Fibroblast of lung (primary cell): ENCODE results near the gene PRRT2. TPM values are rescaled to one million over a fixed set of nuclear protein-coding genes. Genes with fewer than 3 reads are reported as not detected.

Experiments used
- DNase-seq, 2 donors: peaks; one replicate each; pipeline versions ENCODE4 v3.0.0 to v3.0.0-alpha.2; 2010; ENCODE audit warnings: low read depth in 2 of 2
- H2AFZ ChIP-seq: 2 replicates; pipeline ENCODE4 v1.5.1; 2012; ENCODE audit warnings: low read length, control low read depth, inconsistent platforms
- H3K27ac ChIP-seq: 2 replicates; pipeline ENCODE4 v1.5.1; 2011; ENCODE audit warnings: low read length, control low read depth; ENCODE audit not compliant: insufficient read depth
- H3K27me3 ChIP-seq: 2 replicates; pipeline ENCODE4 v1.5.1; 2011; ENCODE audit warnings: mild to moderate bottlenecking, low read length; ENCODE audit not compliant: control insufficient read depth, insufficient read depth
- H3K36me3 ChIP-seq: 2 replicates; pipeline ENCODE4 v1.5.1; 2011; ENCODE audit warnings: low read length; ENCODE audit not compliant: control insufficient read depth, insufficient read depth
- H3K4me1 ChIP-seq: 2 replicates; pipeline ENCODE4 v1.5.1; 2011; ENCODE audit warnings: low read length; ENCODE audit not compliant: control insufficient read depth, insufficient read depth; ENCODE audit errors: extremely low read depth
- H3K4me2 ChIP-seq: 2 replicates; pipeline ENCODE4 v1.5.1; 2011; ENCODE audit warnings: low read length, control low read depth; ENCODE audit not compliant: insufficient read depth; ENCODE audit errors: extremely low read depth
- H3K4me3 ChIP-seq, 4 experiments: fragments of 200-600 bp in 1 of 4; sonication (generic) in 1 of 4; replicated peaks in 1 of 4; 2 replicates each; pipeline ENCODE4 v1.5.1; 2011 to 2016; ENCODE audit warnings: low read length in 4 of 4, low read depth in 3 of 4, mild to moderate bottlenecking in 3 of 4, control low read depth in 2 of 4, inconsistent platforms in 1 of 4, mixed read lengths in 1 of 4; ENCODE audit not compliant: insufficient read depth in 1 of 4; ENCODE audit errors: control extremely low read depth in 1 of 4
- H3K79me2 ChIP-seq: 2 replicates; pipeline ENCODE4 v1.5.1; 2012; ENCODE audit warnings: mild to moderate bottlenecking, low read length, inconsistent platforms; ENCODE audit not compliant: control insufficient read depth, insufficient read depth
- H3K9ac ChIP-seq: 2 replicates; pipeline ENCODE4 v1.5.1; 2011; ENCODE audit warnings: mild to moderate bottlenecking, low read length, control low read depth; ENCODE audit not compliant: insufficient read depth
- H3K9me3 ChIP-seq: 2 replicates; pipeline ENCODE4 v1.5.1; 2012; ENCODE audit warnings: low read depth, low read length; ENCODE audit not compliant: control insufficient read depth, insufficient read depth
- H4K20me1 ChIP-seq: 2 replicates; pipeline ENCODE4 v1.5.1; 2011; ENCODE audit warnings: low read length; ENCODE audit not compliant: control insufficient read depth, insufficient read depth; ENCODE audit errors: extremely low read depth
- CTCF ChIP-seq, 2 donors: IDR thresholded peaks in 1 of 2; conservative IDR thresholded peaks in 1 of 2; 1 replicate in 1 of 2; 2 replicates in 1 of 2; pipeline ENCODE4 v1.5.1; 2011 to 2012; ENCODE audit warnings: low read length in 2 of 2, control low read depth in 1 of 2, inconsistent platforms in 1 of 2, low read depth in 1 of 2, mild to moderate bottlenecking in 1 of 2
- EZH2 ChIP-seq: IDR thresholded peaks from 2 replicates; pipeline ENCODE4 v1.5.1; 2012; ENCODE audit warnings: low read length, control low read depth, mild to moderate bottlenecking; ENCODE audit errors: missing control alignments
- polyA plus RNA-seq, 2 donors: library from polyadenylated mRNA; depleted of rRNA in 1 of 2; stranded (reverse) in 1 of 2; unstranded in 1 of 2; fragments of >200 nt; gene quantifications; 2 replicates each; pipeline ENCODE4 v1.2.1, GENCODE V29; 2011 to 2012; ENCODE audit warnings: missing spikeins in 1 of 2
- total RNA-seq: library from RNA; depleted of rRNA; stranded (reverse); fragments of >200 nt; gene quantifications from 2 replicates; pipeline ENCODE4 v1.2.1, GENCODE V29; 2014

The PRRT2 gene
- total and polyA plus RNA-seq, 2 donors (not counting 1 experiment from before 2014, with no cell fraction given) = 1.3 to 2.1 TPM

GRCh38 chr16:29766571-29766970 lies 45.4 kb upstream of the PRRT2 start:
- H2AFZ ChIP-seq = no peak overlapping the region
- H3K4me2 ChIP-seq = no peak overlapping the region
- H3K36me3 ChIP-seq = no peaks in the 10 kb centered on the region
- H3K4me1 ChIP-seq = no peaks in the 10 kb centered on the region
- H3K4me3 ChIP-seq = no peak overlapping the region
- no peak overlapping the region for H3K9ac ChIP-seq
- H3K9me3 ChIP-seq = no peaks in the 10 kb centered on the region
- DNase-seq = no peak
- no peaks in the 10 kb centered on the region for H3K79me2 ChIP-seq
- no peak overlapping the region for H3K27ac ChIP-seq
- no peaks in the 10 kb centered on the region for H4K20me1 ChIP-seq
- TF ChIP-seq CTCF (conservative IDR thresholded peaks at IDR 0.05 in 1 of 2, IDR thresholded peaks at IDR 0.05 in 1 of 2; ENCODE audit: low read depth in 1 of 2, low read length in 2 of 2) = no peak
- TF ChIP-seq EZH2 = no peak
- H3K27me3 ChIP-seq = peaks cover 4% of the 10 kb centered on the region

- Histone ChIP-seq H3K27ac (no peak overlapping the region), H3K79me2 (no peaks in the 10 kb centered on the region), H3K4me3 (no peak overlapping the region), H3K27me3 (peaks cover 4% of the 10 kb centered on the region), H3K4me2 (no peak overlapping the region), H3K36me3 (no peaks in the 10 kb centered on the region), H3K9me3 (no peaks in the 10 kb centered on the region), H4K20me1 (no peaks in the 10 kb centered on the region), H2AFZ (no peak overlapping the region), H3K4me1 (no peaks in the 10 kb centered on the region), H3K9ac (no peak overlapping the region)
- TF ChIP-seq CTCF (conservative IDR thresholded peaks at IDR 0.05 in 1 of 2, IDR thresholded peaks at IDR 0.05 in 1 of 2; ENCODE audit: low read depth in 1 of 2, low read length in 2 of 2) (no peak), EZH2 (no peak)
- no peak for DNase-seq
Observed at GRCh38 chr16:29767062-29767461, 44.9 kb upstream of the PRRT2 start.

- no peak overlapping the region for H3K4me3 ChIP-seq
- DNase-seq = no peak
- TF ChIP-seq EZH2 (no peak), CTCF (conservative IDR thresholded peaks at IDR 0.05 in 1 of 2, IDR thresholded peaks at IDR 0.05 in 1 of 2; ENCODE audit: low read depth in 1 of 2, low read length in 2 of 2) (no peak)
- H3K9ac ChIP-seq = no peak overlapping the region
- H3K4me2 ChIP-seq = no peak overlapping the region
- H3K9me3 ChIP-seq = no peaks in the 10 kb centered on the region
- H3K27ac ChIP-seq = no peak overlapping the region
- no peaks in the 10 kb centered on the region for H3K4me1 ChIP-seq
- H3K36me3 ChIP-seq = no peaks in the 10 kb centered on the region
- H2AFZ ChIP-seq = no peak overlapping the region
- H3K27me3 ChIP-seq = no peaks in the 10 kb centered on the region
- no peaks in the 10 kb centered on the region for H4K20me1 ChIP-seq
- H3K79me2 ChIP-seq = no peaks in the 10 kb centered on the region
Observed at GRCh38 chr16:29769507-29769906, 42.5 kb upstream of the PRRT2 start.
